ENCODE measurements around the gene ATG2B. TPM values are rescaled to one million over a fixed set of nuclear protein-coding genes. Genes with fewer than 3 reads are reported as not detected.

ATG2B gene
- total and polyA plus RNA-seq, 2 of the 4 experiments (the other 2 are of a cell fraction) = 6.9 to 22.0 TPM

DNA sequence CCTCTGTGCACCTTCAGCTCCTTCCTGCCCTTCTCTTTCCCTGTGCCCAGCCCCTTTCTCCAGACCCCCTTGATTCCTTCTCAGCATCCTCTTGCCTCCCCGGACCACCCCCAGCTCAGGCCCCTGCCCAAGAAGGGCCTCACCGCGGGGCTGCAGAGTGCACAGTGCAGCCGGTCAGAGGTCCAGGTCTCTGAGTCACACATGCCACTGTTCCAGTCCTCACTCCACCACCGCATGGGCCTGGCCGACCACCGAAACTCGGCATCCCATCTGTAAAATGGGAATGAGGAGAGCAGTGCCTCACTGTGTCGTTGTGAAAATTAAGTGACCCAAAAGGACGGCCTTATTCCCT, 93.8 kb downstream of the ATG2B start:
- WGBS, 2 experiments (ENCODE audit: extremely low coverage in 2 of 2, insufficient read length in 1 of 2) = 78% methylated on average over 5 of the region's 10 CpGs; no CpG with 5 or more reads in 1 of the 2 experiments
- Histone ChIP-seq H2BK20ac (ENCODE audit: low read depth, low read length) (peak overlapping the region; percentile 76), H3K4me3 (ENCODE audit: insufficient read depth, low read depth, low read length) (no peak overlapping the region), H3K23ac (ENCODE audit: low read depth, low read length) (peak overlapping the region; percentile 43), H2BK5ac (ENCODE audit: low read depth, low read length, poor library complexity, severe bottlenecking) (peak overlapping the region; percentile 87), H3K4me1 (ENCODE audit: control insufficient read depth, insufficient read depth, low read length) (peaks cover 40% of the 10 kb centered on the region), H2AK5ac (ENCODE audit: low read depth, low read length) (peak overlapping the region; percentile 73), H2AFZ (replicated peaks; ENCODE audit: low read length, poor library complexity) (peak overlapping the region; percentile 67), H3K4me2 (ENCODE audit: low read depth, low read length) (no peak overlapping the region; the same call in 1 of the 2 replicates), H3K9me1 (ENCODE audit: insufficient read depth, low read length) (peaks cover 28% of the 10 kb centered on the region), H4K91ac (ENCODE audit: insufficient read depth, low read depth, low read length) (peak overlapping the region; percentile 78), H3K36me3 (ENCODE audit: control insufficient read depth, insufficient read depth, low read length) (peaks cover 28% of the 10 kb centered on the region), H3K14ac (replicated peaks; ENCODE audit: low read depth, low read length) (peak overlapping the region; percentile 62), H3K4ac (ENCODE audit: low read depth, low read length) (peak overlapping the region; percentile 91), H3K9me3 (ENCODE audit: control insufficient read depth, insufficient read depth, low read length) (0 out of 2 replicates have a peak, but pooled peaks cover 2% of the 10 kb centered on the region), H2BK120ac (ENCODE audit: low read depth, low read length) (peak overlapping the region; percentile 94), H3K79me1 (ENCODE audit: low read depth in 1 of 2, low read length in 2 of 2) (peaks cover 10 to 45% of the 10 kb centered on the region in 2 experiments), H4K20me1 (ENCODE audit: insufficient read depth, low read length) (peaks cover 5% of the 10 kb centered on the region; the same call in 1 of the 2 replicates), H4K5ac (ENCODE audit: low read depth, low read length) (peak overlapping the region; percentile 74), H3K56ac (ENCODE audit: extremely low read depth, insufficient read depth, low read length) (peak overlapping the region; percentile 55; the same call in 1 of the 2 replicates), H2AK9ac (replicated peaks; ENCODE audit: low read depth, low read length, poor library complexity) (peak overlapping the region; percentile 95), H4K8ac (ENCODE audit: low read depth in 2 of 2, low read length in 2 of 2) (peak overlapping the region; percentile 63 to 78), H3K27ac (ENCODE audit: insufficient read depth, low read length) (peak overlapping the region; percentile 75), H3K18ac (ENCODE audit: low read depth, low read length) (peak overlapping the region; percentile 97), H2BK15ac (ENCODE audit: low read depth, low read length) (peak overlapping the region; percentile 76; the same call in 2 of the 3 replicates), H3K27me3 (ENCODE audit: control insufficient read depth, insufficient read depth, low read length) (no peaks in the 10 kb centered on the region), H3K9ac (ENCODE audit: low read depth, low read length) (peak overlapping the region; percentile 2)
- ChIA-PET POLR2A (ENCODE audit: unreplicated experiment) (no interaction called here), CTCF (interaction anchor here (1.1 kb wide), 1 partner anchor 169 kb away, joined by 5 read pairs; no protein-coding TSS in a partner anchor)
- in situ Hi-C loops (cut with MboI; ENCODE audit: low sequenced_read_pairs) (loop anchor here (25.0 kb wide), 1 partner anchor 732 kb away; the partner anchor contains the start of gene GLRX5), intact Hi-C loops (cut with micrococcal nuclease) (loop anchor here (1.0 to 10.0 kb wide), 3 partner anchors 147 to 735 kb away; partner anchors contain the start of gene GLRX5), dilution Hi-C loops (cut with HindIII; ENCODE audit: low sequenced_read_pairs, unreplicated experiment) (no loop called here)
- no TSS peak for BruUV-seq (replicated peaks)
- TF ChIP-seq CEBPB (IDR thresholded peaks at IDR 0.05; ENCODE audit: low read depth, low read length) (no peak), BHLHE40 (IDR thresholded peaks at IDR 0.05; ENCODE audit: low read depth, low read length) (no peak), CHD1 (IDR thresholded peaks at IDR 0.05; ENCODE audit: low read depth, low read length) (no peak), MXI1 (IDR thresholded peaks at IDR 0.05; ENCODE audit: borderline replicate concordance, low read depth, low read length) (no peak), FOS (IDR thresholded peaks at IDR 0.05; ENCODE audit: low read depth, low read length) (no peak), MAZ (IDR thresholded peaks at IDR 0.05; ENCODE audit: borderline replicate concordance, low read depth, low read length) (no peak), RCOR1 (IDR thresholded peaks at IDR 0.05; ENCODE audit: insufficient replicate concordance, low read length) (no peak), RFX5 (IDR thresholded peaks at IDR 0.05; ENCODE audit: low read depth, low read length) (no peak), MAFK (IDR thresholded peaks at IDR 0.05; ENCODE audit: low read depth, low read length) (no peak), NFE2L2 (IDR thresholded peaks at IDR 0.05; ENCODE audit: low read depth, low read length) (no peak), RAD21 (IDR thresholded peaks at IDR 0.05; ENCODE audit: low read length) (no peak), POLR2A (IDR thresholded peaks at IDR 0.05; ENCODE audit: low read depth, low read length) (no peak)
- TF ChIP-seq, protein P1, sequence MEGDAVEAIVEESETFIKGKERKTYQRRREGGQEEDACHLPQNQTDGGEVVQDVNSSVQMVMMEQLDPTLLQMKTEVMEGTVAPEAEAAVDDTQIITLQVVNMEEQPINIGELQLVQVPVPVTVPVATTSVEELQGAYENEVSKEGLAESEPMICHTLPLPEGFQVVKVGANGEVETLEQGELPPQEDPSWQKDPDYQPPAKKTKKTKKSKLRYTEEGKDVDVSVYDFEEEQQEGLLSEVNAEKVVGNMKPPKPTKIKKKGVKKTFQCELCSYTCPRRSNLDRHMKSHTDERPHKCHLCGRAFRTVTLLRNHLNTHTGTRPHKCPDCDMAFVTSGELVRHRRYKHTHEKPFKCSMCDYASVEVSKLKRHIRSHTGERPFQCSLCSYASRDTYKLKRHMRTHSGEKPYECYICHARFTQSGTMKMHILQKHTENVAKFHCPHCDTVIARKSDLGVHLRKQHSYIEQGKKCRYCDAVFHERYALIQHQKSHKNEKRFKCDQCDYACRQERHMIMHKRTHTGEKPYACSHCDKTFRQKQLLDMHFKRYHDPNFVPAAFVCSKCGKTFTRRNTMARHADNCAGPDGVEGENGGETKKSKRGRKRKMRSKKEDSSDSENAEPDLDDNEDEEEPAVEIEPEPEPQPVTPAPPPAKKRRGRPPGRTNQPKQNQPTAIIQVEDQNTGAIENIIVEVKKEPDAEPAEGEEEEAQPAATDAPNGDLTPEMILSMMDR (conservative IDR thresholded peaks at IDR 0.05; ENCODE audit: low read depth, low read length) = no peak
- TF ChIP-seq, protein P2, sequence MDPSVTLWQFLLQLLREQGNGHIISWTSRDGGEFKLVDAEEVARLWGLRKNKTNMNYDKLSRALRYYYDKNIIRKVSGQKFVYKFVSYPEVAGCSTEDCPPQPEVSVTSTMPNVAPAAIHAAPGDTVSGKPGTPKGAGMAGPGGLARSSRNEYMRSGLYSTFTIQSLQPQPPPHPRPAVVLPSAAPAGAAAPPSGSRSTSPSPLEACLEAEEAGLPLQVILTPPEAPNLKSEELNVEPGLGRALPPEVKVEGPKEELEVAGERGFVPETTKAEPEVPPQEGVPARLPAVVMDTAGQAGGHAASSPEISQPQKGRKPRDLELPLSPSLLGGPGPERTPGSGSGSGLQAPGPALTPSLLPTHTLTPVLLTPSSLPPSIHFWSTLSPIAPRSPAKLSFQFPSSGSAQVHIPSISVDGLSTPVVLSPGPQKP (IDR thresholded peaks at IDR 0.05; ENCODE audit: borderline replicate concordance, low read depth, low read length) = no peak
- TF ChIP-seq, protein P3, sequence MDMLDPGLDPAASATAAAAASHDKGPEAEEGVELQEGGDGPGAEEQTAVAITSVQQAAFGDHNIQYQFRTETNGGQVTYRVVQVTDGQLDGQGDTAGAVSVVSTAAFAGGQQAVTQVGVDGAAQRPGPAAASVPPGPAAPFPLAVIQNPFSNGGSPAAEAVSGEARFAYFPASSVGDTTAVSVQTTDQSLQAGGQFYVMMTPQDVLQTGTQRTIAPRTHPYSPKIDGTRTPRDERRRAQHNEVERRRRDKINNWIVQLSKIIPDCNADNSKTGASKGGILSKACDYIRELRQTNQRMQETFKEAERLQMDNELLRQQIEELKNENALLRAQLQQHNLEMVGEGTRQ (IDR thresholded peaks at IDR 0.05; ENCODE audit: low read depth, low read length) = no peak
- peak; percentile 22 for ATAC-seq (ENCODE audit: low read depth)
- no peak for DNase-seq

Data from IMR-90 (cell line).